Measurements from ENCODE around the gene CALR.

GRCh38 chr19:12948612-12949362 lies 10.4 kb downstream of the CALR start:
- TF ChIP-seq ZNF785 (tag by site-specific recombination; IDR thresholded peaks at IDR 0.05) (no peak), ZNF18 (tag by site-specific recombination; IDR thresholded peaks at IDR 0.05) (no peak)
